Endothelial cell (in vitro differentiated cells): Measurements from ENCODE around the gene SLC26A9. TPM values are rescaled to one million over a fixed set of nuclear protein-coding genes. Genes with fewer than 3 reads are reported as not detected.

Experiments used
- DNase-seq: peaks from one replicate; pipeline ENCODE4 v3.0.0; 2021; ENCODE audit warnings: low spot score
- H3K27ac Mint-ChIP-seq: one replicate; pipeline ENCODE4 v1.8.0; 2021; ENCODE audit warnings: mixed read lengths, inconsistent platforms; ENCODE audit not compliant: unreplicated experiment
- H3K27me3 Mint-ChIP-seq: one replicate; pipeline ENCODE4 v1.8.0; 2021; ENCODE audit warnings: mild to moderate bottlenecking, moderate library complexity, mixed read lengths, inconsistent platforms; ENCODE audit not compliant: unreplicated experiment
- H3K36me3 Mint-ChIP-seq: one replicate; pipeline ENCODE4 v1.8.0; 2021; ENCODE audit warnings: mild to moderate bottlenecking, low read depth, mixed read lengths, inconsistent platforms; ENCODE audit not compliant: unreplicated experiment
- H3K4me1 Mint-ChIP-seq: one replicate; pipeline ENCODE4 v1.8.0; 2021; ENCODE audit warnings: mild to moderate bottlenecking, mixed read lengths, inconsistent platforms; ENCODE audit not compliant: unreplicated experiment
- H3K4me3 Mint-ChIP-seq: one replicate; pipeline ENCODE4 v1.8.0; 2021; ENCODE audit warnings: mild to moderate bottlenecking, mixed read lengths, inconsistent platforms; ENCODE audit not compliant: unreplicated experiment
- H3K9me3 Mint-ChIP-seq: one replicate; pipeline ENCODE4 v1.8.0; 2021; ENCODE audit warnings: mixed read lengths, inconsistent platforms; ENCODE audit not compliant: unreplicated experiment
- CTCF ChIP-seq: fragments of 200-600 bp; sonication (generic); IDR thresholded peaks from one replicate; pipeline ENCODE4 v1.5.0; 2021; ENCODE audit warnings: antibody characterized with exemption; ENCODE audit not compliant: unreplicated experiment
- total RNA-seq: library from RNA; stranded (reverse); fragmentation: NEBNext Ultra II Directional; extraction: Animal tissue kit (Norgen Biotek cat#: 25700); gene quantifications from one replicate; pipeline ENCODE4 v1.2.1, GENCODE V29; 2021; ENCODE audit not compliant: unreplicated experiment

SLC26A9 gene
- total RNA-seq, 1 donor from 2014 or later, result not detected

GRCh38 chr1:205983925-205984725, 40.9 kb upstream of the SLC26A9 start:
- no peak overlapping the region for H3K4me3 Mint-ChIP-seq
- peak; percentile 69 for DNase-seq
- no peaks in the 10 kb centered on the region for H3K36me3 Mint-ChIP-seq
- TF ChIP-seq CTCF, result peak; percentile 26
- peaks cover 2% of the 10 kb centered on the region for H3K27me3 Mint-ChIP-seq
- H3K27ac Mint-ChIP-seq, result no peak overlapping the region
- no peaks in the 10 kb centered on the region for H3K9me3 Mint-ChIP-seq
- H3K4me1 Mint-ChIP-seq, result no peaks in the 10 kb centered on the region

- no peaks in the 10 kb centered on the region for H3K36me3 Mint-ChIP-seq
- no peak overlapping the region for H3K4me3 Mint-ChIP-seq
- TF ChIP-seq CTCF, result no peak
- H3K27me3 Mint-ChIP-seq, result peaks cover 2% of the 10 kb centered on the region
- H3K27ac Mint-ChIP-seq, result no peak overlapping the region
- H3K4me1 Mint-ChIP-seq, result no peaks in the 10 kb centered on the region
- no peaks in the 10 kb centered on the region for H3K9me3 Mint-ChIP-seq
- DNase-seq, result no peak
Observed at GRCh38 chr1:205981257-205981656, 38.0 kb upstream of the SLC26A9 start.

GRCh38 chr1:205980237-205980870, 37.1 kb upstream of the SLC26A9 start:
- Mint-ChIP-seq H3K27me3 (peaks cover 2% of the 10 kb centered on the region), H3K27ac (no peak overlapping the region), H3K4me3 (no peak overlapping the region), H3K4me1 (no peaks in the 10 kb centered on the region), H3K36me3 (no peaks in the 10 kb centered on the region), H3K9me3 (no peaks in the 10 kb centered on the region)
- no peak for TF ChIP-seq CTCF
- DNase-seq, result no peak

- Mint-ChIP-seq H3K36me3 (peaks cover 8% of the 10 kb centered on the region), H3K9me3 (no peaks in the 10 kb centered on the region), H3K27ac (no peak overlapping the region), H3K4me1 (no peaks in the 10 kb centered on the region), H3K4me3 (no peak overlapping the region), H3K27me3 (peaks cover 3% of the 10 kb centered on the region)
- no peak for DNase-seq
- TF ChIP-seq CTCF, result no peak
Observed at GRCh38 chr1:205979301-205979700, 36.0 kb upstream of the SLC26A9 start.

GRCh38 chr1:205978676-205979075, 35.4 kb upstream of the SLC26A9 start:
- H3K4me1 Mint-ChIP-seq, result peaks cover 2% of the 10 kb centered on the region
- H3K36me3 Mint-ChIP-seq, result peaks cover 12% of the 10 kb centered on the region
- H3K27me3 Mint-ChIP-seq, result peaks cover 3% of the 10 kb centered on the region
- H3K27ac Mint-ChIP-seq, result no peak overlapping the region
- H3K4me3 Mint-ChIP-seq, result no peak overlapping the region
- TF ChIP-seq CTCF, result no peak
- no peak for DNase-seq
- no peaks in the 10 kb centered on the region for H3K9me3 Mint-ChIP-seq
